ENCODE measurements around the gene TTC39B. TPM values are rescaled to one million over a fixed set of nuclear protein-coding genes. Genes with fewer than 3 reads are reported as not detected.

TTC39B gene
- total RNA-seq, 1 donor from 2014 or later: 8.5 TPM

Other genes with a start within 250 kb of the TTC39B start
- 28.0 and 42.6 TPM in 2 replicates for gene SNAPC3, start 115.7 kb upstream of the TTC39B start, total RNA-seq (ENCODE audit: low replicate concordance)
- gene PSIP1, start 203.8 kb upstream of the TTC39B start, total RNA-seq (ENCODE audit: low replicate concordance): 26.8 and 117 TPM in 2 replicates
- gene CCDC171, start 245.8 kb upstream of the TTC39B start, total RNA-seq (ENCODE audit: low replicate concordance): 1.5 and 7.4 TPM in 2 replicates

Data from type B pancreatic cell (in vitro differentiated cells).